ENCODE measurements around the gene GRHL1. TPM values are rescaled to one million over a fixed set of nuclear protein-coding genes. Genes with fewer than 3 reads are reported as not detected.

The GRHL1 gene
- total RNA-seq, 2 donors from 2014 or later = 1.3 to 3.2 TPM

GRCh38 chr2:9992427-9993187, 41.1 kb downstream of the GRHL1 start:
- no peaks in the 10 kb centered on the region for H3K27me3 ChIP-seq
- H3K9me3 ChIP-seq = no peaks in the 10 kb centered on the region
- H3K4me3 ChIP-seq = no peak overlapping the region
- H3K27ac ChIP-seq = peak overlapping the region; percentile 62 to 86
- no peaks in the 10 kb centered on the region for H3K36me3 ChIP-seq
- H3K4me1 ChIP-seq = peaks cover 0 to 70% of the 10 kb centered on the region in 2 donors
- no peak for DNase-seq (ENCODE audit: low spot score)
- TF ChIP-seq CTCF (IDR thresholded peaks at IDR 0.05) = no peak

DNA sequence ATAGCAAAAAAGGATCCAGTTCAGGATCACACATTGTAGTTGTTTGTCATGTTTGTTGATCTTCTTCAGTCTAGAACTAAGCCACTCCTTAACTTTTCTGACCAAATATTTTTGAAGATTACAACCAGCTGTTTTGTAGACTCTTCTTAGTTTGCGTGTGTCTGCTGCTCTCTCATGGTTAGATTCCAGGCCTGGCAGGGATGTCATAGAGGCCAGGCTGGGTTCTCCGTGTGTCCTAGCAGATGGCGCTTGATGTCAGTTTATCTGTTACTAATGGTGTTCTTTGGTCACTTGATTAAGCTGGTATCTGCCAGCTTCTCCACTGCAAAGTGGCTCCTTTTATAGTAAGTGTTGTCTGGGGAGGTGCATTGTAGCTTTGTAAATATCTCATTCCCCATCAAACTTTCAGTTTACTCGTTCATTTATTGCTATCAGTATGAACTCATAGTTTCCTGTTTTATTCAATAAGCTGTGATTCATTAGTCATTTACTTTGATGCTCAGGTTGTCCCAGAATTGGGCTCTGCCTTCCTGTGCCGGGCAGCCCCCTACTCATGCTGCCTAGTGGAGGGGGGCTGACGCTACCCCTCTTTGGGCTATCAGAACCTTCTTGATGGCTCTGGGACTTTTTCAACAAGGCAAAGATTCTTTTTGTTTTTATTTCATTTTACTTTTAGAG, 42.1 kb downstream of the GRHL1 start:
- Histone ChIP-seq H3K9me3 (no peaks in the 10 kb centered on the region), H3K4me1 (peaks cover 0 to 74% of the 10 kb centered on the region in 2 donors), H3K4me3 (no peak overlapping the region), H3K27me3 (no peaks in the 10 kb centered on the region), H3K36me3 (no peaks in the 10 kb centered on the region), H3K27ac (peak overlapping the region; percentile 62 to 86)
- peak in 1 of 2 donors; percentile 29 for TF ChIP-seq CTCF (IDR thresholded peaks at IDR 0.05)
- DNase-seq (ENCODE audit: low spot score) = no peak

- no peaks in the 10 kb centered on the region for H3K9me3 ChIP-seq
- H3K36me3 ChIP-seq = no peaks in the 10 kb centered on the region
- no peak for TF ChIP-seq CTCF (IDR thresholded peaks at IDR 0.05)
- peak overlapping the region; percentile 61 to 86 for H3K27ac ChIP-seq
- H3K4me3 ChIP-seq = no peak overlapping the region
- no peak for DNase-seq (ENCODE audit: low spot score)
- H3K4me1 ChIP-seq = peaks cover 0 to 81% of the 10 kb centered on the region in 2 donors
- no peaks in the 10 kb centered on the region for H3K27me3 ChIP-seq
Measured at GRCh38 chr2:9994462-9994861, 43.0 kb downstream of the GRHL1 start.

DNA sequence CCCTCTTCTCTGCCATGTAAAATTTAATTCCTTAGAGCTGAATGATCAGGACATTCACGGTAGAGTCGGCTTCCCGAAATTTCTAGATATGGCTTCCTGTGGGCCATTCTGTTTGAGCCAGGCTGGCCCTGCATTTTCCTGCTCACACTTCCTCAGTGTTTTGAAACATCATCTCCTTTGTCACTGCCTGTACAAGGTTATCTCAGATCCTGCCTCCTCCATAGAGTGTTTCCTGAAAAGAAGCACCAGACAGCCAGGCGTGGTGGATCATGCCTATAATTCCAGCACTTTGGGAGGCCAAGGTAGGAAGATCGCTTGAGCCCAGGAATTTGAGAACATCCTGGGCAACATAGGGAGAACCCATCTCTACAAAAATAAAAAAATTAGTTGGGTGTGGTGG, 43.6 kb downstream of the GRHL1 start:
- Histone ChIP-seq H3K27ac (peak overlapping the region; percentile 61 to 86), H3K4me1 (peaks cover 0 to 81% of the 10 kb centered on the region in 2 donors), H3K27me3 (no peaks in the 10 kb centered on the region), H3K36me3 (no peaks in the 10 kb centered on the region), H3K9me3 (no peaks in the 10 kb centered on the region), H3K4me3 (no peak overlapping the region)
- no peak for TF ChIP-seq CTCF (IDR thresholded peaks at IDR 0.05)
- no peak for DNase-seq (ENCODE audit: low spot score)

GRCh38 chr2:9996321-9996720, 44.8 kb downstream of the GRHL1 start:
- H3K27ac ChIP-seq = peak overlapping the region; percentile 61 to 86
- no peak overlapping the region for H3K4me3 ChIP-seq
- DNase-seq (ENCODE audit: low spot score) = no peak
- H3K36me3 ChIP-seq = no peaks in the 10 kb centered on the region
- no peak for TF ChIP-seq CTCF (IDR thresholded peaks at IDR 0.05)
- H3K9me3 ChIP-seq = no peaks in the 10 kb centered on the region
- H3K27me3 ChIP-seq = no peaks in the 10 kb centered on the region
- H3K4me1 ChIP-seq = peaks cover 0 to 68% of the 10 kb centered on the region in 2 donors
